Colonic mucosa (tissue), 4 donors: Measurements from ENCODE around the gene NOLC1. TPM values are rescaled to one million over a fixed set of nuclear protein-coding genes. Genes with fewer than 3 reads are reported as not detected.

Source experiments
- DNase-seq: peaks from one replicate; pipeline ENCODE4 v3.0.0-alpha.2; 2020
- H3K27ac ChIP-seq: fragments of 200-600 bp; one replicate; pipeline ENCODE4 v1.8.0; 2021
- H3K27me3 ChIP-seq: fragments of 200-600 bp; one replicate; pipeline ENCODE4 v1.8.0; 2021
- H3K36me3 ChIP-seq: fragments of 200-600 bp; one replicate; pipeline ENCODE4 v1.8.0; 2021
- H3K4me1 ChIP-seq: fragments of 200-600 bp; one replicate; pipeline ENCODE4 v1.8.0; 2021; ENCODE audit warnings: mild to moderate bottlenecking
- H3K4me3 ChIP-seq: fragments of 200-600 bp; one replicate; pipeline ENCODE4 v1.8.0; 2021
- H3K9ac ChIP-seq, 2 donors: one replicate each; pipeline ENCODE4 v1.7.0; 2013; ENCODE audit warnings: control low read depth in 2 of 2, low read depth in 2 of 2, low read length in 2 of 2
- H3K9me3 ChIP-seq: fragments of 200-600 bp; one replicate; pipeline ENCODE4 v1.8.0; 2021
- intact Hi-C: fragments of 100-400 bp; cut with DNase I; formaldehyde crosslinking; loops from one replicate; pipeline ENCODE4 v1.14.1; 2022
- total RNA-seq, 2 donors: library from RNA; stranded (reverse); fragmentation: NEBNext Ultra II Directional in 1 of 2; extraction: Animal tissue kit (Norgen Biotek cat#: 25700) in 1 of 2; gene quantifications; one replicate each; pipeline ENCODE4 v1.2.1, GENCODE V29; 2021
- TF ChIP-seq, protein P1 (sequence below): fragments of 200-600 bp; IDR thresholded peaks from one replicate; pipeline ENCODE4 v1.8.0; 2022; ENCODE audit warnings: antibody characterized with exemption, mild to moderate bottlenecking
- donor health status: healthy.
- donor health status: DM: no; HTN: no; CAD: no.
- donor health status: DM: no; HTN: no; CAD: no.

The NOLC1 gene
- total RNA-seq, 2 donors from 2014 or later = 34.5 to 68.2 TPM

DNA sequence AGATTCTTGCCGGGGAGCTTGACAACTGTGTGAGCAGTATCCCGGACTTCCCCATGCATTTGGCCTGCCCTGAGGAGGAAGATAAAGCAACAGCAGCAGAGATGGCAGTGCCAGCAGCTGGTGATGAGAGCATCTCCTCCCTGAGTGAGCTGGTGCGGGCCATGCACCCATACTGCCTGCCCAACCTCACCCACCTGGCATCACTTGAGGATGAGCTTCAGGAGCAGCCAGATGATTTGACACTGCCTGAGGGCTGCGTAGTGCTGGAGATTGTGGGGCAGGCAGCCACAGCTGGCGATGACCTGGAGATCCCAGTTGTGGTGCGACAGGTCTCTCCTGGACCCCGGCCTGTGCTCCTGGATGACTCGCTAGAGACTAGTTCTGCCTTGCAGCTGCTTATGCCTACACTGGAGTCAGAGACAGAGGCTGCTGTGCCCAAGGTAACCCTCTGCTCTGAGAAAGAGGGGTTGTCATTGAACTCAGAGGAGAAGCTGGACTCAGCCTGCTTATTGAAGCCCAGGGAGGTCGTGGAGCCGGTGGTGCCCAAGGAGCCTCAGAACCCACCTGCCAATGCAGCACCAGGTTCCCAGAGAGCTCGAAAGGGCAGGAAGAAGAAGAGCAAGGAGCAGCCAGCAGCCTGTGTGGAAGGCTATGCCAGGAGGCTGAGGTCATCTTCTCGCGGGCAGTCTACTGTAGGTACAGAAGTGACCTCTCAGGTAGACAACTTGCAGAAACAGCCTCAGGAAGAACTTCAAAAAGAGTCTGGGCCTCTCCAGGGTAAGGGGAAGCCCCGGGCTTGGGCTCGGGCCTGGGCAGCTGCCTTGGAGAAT is 12.7 kb upstream of the NOLC1 start:
- H3K27ac ChIP-seq = no peak overlapping the region
- intact Hi-C loops = no loop called here
- no peaks in the 10 kb centered on the region for H3K27me3 ChIP-seq
- TF ChIP-seq, protein P1, sequence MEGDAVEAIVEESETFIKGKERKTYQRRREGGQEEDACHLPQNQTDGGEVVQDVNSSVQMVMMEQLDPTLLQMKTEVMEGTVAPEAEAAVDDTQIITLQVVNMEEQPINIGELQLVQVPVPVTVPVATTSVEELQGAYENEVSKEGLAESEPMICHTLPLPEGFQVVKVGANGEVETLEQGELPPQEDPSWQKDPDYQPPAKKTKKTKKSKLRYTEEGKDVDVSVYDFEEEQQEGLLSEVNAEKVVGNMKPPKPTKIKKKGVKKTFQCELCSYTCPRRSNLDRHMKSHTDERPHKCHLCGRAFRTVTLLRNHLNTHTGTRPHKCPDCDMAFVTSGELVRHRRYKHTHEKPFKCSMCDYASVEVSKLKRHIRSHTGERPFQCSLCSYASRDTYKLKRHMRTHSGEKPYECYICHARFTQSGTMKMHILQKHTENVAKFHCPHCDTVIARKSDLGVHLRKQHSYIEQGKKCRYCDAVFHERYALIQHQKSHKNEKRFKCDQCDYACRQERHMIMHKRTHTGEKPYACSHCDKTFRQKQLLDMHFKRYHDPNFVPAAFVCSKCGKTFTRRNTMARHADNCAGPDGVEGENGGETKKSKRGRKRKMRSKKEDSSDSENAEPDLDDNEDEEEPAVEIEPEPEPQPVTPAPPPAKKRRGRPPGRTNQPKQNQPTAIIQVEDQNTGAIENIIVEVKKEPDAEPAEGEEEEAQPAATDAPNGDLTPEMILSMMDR = no peak
- H3K9ac ChIP-seq = no peak overlapping the region
- H3K4me3 ChIP-seq = no peak overlapping the region
- peaks cover 32% of the 10 kb centered on the region for H3K36me3 ChIP-seq
- no peaks in the 10 kb centered on the region for H3K9me3 ChIP-seq
- no peak for DNase-seq
- peaks cover 7% of the 10 kb centered on the region for H3K4me1 ChIP-seq

DNA sequence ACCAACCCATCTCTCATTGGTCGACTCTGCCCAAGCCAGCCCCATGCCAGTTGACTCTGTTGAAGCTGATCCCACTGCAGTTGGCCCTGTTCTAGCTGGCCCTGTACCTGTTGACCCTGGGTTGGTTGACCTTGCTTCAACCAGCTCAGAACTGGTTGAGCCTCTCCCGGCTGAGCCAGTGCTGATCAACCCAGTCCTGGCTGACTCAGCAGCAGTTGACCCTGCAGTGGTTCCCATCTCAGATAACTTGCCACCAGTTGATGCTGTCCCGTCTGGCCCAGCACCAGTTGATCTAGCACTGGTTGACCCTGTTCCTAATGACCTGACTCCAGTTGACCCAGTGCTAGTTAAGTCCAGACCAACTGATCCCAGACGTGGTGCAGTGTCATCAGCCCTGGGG is 12.0 kb upstream of the NOLC1 start:
- no peak overlapping the region for H3K4me3 ChIP-seq
- no peaks in the 10 kb centered on the region for H3K9me3 ChIP-seq
- H3K27me3 ChIP-seq = no peaks in the 10 kb centered on the region
- peaks cover 32% of the 10 kb centered on the region for H3K36me3 ChIP-seq
- DNase-seq = no peak
- H3K4me1 ChIP-seq = no peaks in the 10 kb centered on the region
- intact Hi-C loops = no loop called here
- H3K27ac ChIP-seq = no peak overlapping the region
- no peak overlapping the region for H3K9ac ChIP-seq
- TF ChIP-seq, protein P1 = no peak

DNA sequence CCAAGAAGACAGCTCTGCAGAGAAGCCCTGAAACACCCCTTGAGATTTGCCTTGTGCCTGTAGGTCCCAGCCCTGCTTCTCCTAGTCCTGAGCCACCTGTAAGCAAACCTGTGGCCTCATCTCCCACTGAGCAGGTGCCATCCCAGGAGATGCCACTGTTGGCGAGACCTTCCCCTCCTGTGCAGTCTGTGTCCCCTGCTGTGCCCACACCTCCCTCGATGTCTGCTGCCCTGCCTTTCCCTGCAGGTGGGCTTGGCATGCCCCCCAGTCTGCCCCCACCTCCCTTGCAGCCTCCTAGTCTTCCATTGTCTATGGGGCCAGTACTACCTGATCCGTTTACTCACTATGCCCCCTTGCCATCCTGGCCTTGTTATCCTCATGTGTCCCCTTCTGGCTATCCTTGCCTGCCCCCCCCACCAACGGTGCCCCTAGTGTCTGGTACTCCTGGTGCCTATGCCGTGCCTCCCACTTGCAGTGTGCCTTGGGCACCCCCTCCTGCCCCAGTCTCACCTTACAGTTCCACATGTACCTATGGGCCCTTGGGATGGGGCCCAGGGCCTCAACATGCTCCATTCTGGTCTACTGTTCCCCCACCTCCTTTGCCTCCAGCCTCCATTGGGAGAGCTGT is 11.2 kb upstream of the NOLC1 start:
- no peak for DNase-seq
- Histone ChIP-seq H3K4me3 (no peak overlapping the region), H3K27ac (no peak overlapping the region), H3K9me3 (no peaks in the 10 kb centered on the region), H3K36me3 (peaks cover 32% of the 10 kb centered on the region), H3K4me1 (no peaks in the 10 kb centered on the region), H3K27me3 (no peaks in the 10 kb centered on the region), H3K9ac (no peak overlapping the region)
- TF ChIP-seq, protein P1 = no peak
- intact Hi-C loops = no loop called here

DNA sequence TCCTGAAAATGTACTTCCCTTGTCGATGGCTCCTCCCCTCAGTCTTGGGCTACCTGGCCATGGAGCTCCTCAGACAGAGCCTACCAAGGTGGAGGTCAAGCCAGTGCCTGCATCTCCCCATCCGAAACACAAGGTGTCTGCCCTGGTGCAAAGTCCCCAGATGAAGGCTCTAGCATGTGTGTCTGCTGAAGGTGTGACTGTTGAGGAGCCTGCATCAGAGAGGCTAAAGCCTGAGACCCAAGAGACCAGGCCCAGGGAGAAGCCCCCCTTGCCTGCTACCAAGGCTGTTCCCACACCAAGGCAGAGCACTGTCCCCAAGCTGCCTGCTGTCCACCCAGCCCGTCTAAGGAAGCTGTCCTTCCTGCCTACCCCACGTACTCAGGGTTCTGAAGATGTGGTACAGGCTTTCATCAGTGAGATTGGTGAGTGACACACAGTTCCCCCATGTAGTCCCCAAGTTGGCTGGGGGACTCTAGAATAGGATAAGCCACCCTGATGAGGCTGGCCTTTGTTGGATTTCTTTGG is 10.5 kb upstream of the NOLC1 start:
- Histone ChIP-seq H3K9ac (no peak overlapping the region), H3K4me3 (no peak overlapping the region), H3K9me3 (no peaks in the 10 kb centered on the region), H3K4me1 (no peaks in the 10 kb centered on the region), H3K27ac (no peak overlapping the region), H3K27me3 (no peaks in the 10 kb centered on the region), H3K36me3 (peaks cover 32% of the 10 kb centered on the region)
- TF ChIP-seq, protein P1 = no peak
- intact Hi-C loops = no loop called here
- DNase-seq = no peak

DNA sequence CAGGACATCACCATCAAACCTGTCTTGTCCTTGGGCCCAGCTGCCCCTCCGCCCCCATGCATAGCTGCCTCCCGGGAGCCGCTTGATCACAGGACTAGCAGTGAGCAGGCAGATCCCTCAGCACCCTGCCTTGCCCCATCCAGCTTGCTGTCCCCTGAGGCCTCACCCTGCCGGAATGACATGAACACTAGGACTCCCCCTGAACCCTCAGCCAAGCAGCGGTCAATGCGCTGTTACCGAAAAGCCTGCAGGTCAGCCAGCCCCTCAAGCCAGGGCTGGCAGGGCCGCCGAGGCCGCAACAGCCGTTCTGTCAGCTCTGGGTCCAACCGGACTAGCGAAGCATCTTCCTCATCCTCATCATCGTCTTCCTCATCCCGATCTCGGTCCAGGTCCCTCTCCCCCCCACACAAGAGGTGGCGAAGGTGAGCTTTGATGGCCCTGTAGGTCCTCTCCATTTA is 5.2 kb upstream of the NOLC1 start:
- no peak overlapping the region for H3K9ac ChIP-seq
- H3K27ac ChIP-seq = no peak overlapping the region
- H3K27me3 ChIP-seq = no peaks in the 10 kb centered on the region
- no peak overlapping the region for H3K4me3 ChIP-seq
- no peaks in the 10 kb centered on the region for H3K9me3 ChIP-seq
- H3K36me3 ChIP-seq = no peaks in the 10 kb centered on the region
- intact Hi-C loops = no loop called here
- TF ChIP-seq, protein P1 = no peak
- no peak for DNase-seq
- H3K4me1 ChIP-seq = no peaks in the 10 kb centered on the region
